ENCODE results near the gene TAF1C.

TAF1C gene

GRCh38 chr16:84196727-84197394 lies 10.0 kb upstream of the TAF1C start:
- H3K4me3 ChIP-seq (ENCODE audit: low read depth, low read length): no peak overlapping the region
- H3K27ac ChIP-seq (ENCODE audit: low read depth, low read length): no peak overlapping the region
- no peaks in the 10 kb centered on the region for H3K36me3 ChIP-seq (ENCODE audit: insufficient read depth, low read length)
- no peaks in the 10 kb centered on the region for H3K79me2 ChIP-seq (ENCODE audit: control insufficient read depth, insufficient read depth, low read length, unreplicated experiment)
- no peaks in the 10 kb centered on the region for H3K27me3 ChIP-seq (ENCODE audit: insufficient read depth, low read length)
- peaks cover 7% of the 10 kb centered on the region for H3K4me1 ChIP-seq (ENCODE audit: control insufficient read depth, insufficient read depth, low read length, unreplicated experiment)
- H2AFZ ChIP-seq (ENCODE audit: low read length, unreplicated experiment): no peak overlapping the region

GRCh38 chr16:84196101-84196500 lies 9.2 kb upstream of the TAF1C start:
- peaks cover 7% of the 10 kb centered on the region for H3K4me1 ChIP-seq (ENCODE audit: control insufficient read depth, insufficient read depth, low read length, unreplicated experiment)
- H2AFZ ChIP-seq (ENCODE audit: low read length, unreplicated experiment): no peak overlapping the region
- H3K79me2 ChIP-seq (ENCODE audit: control insufficient read depth, insufficient read depth, low read length, unreplicated experiment): no peaks in the 10 kb centered on the region
- no peaks in the 10 kb centered on the region for H3K27me3 ChIP-seq (ENCODE audit: insufficient read depth, low read length)
- H3K36me3 ChIP-seq (ENCODE audit: insufficient read depth, low read length): no peaks in the 10 kb centered on the region
- H3K27ac ChIP-seq (ENCODE audit: low read depth, low read length): no peak overlapping the region
- H3K4me3 ChIP-seq (ENCODE audit: low read depth, low read length): no peak overlapping the region

GRCh38 chr16:84195201-84196093 lies 8.6 kb upstream of the TAF1C start:
- Histone ChIP-seq H3K4me1 (ENCODE audit: control insufficient read depth, insufficient read depth, low read length, unreplicated experiment) (peaks cover 7% of the 10 kb centered on the region), H3K79me2 (ENCODE audit: control insufficient read depth, insufficient read depth, low read length, unreplicated experiment) (no peaks in the 10 kb centered on the region), H3K27ac (ENCODE audit: low read depth, low read length) (no peak overlapping the region), H2AFZ (ENCODE audit: low read length, unreplicated experiment) (no peak overlapping the region), H3K36me3 (ENCODE audit: insufficient read depth, low read length) (no peaks in the 10 kb centered on the region), H3K27me3 (ENCODE audit: insufficient read depth, low read length) (no peaks in the 10 kb centered on the region), H3K4me3 (ENCODE audit: low read depth, low read length) (no peak overlapping the region)

- no peak overlapping the region for H3K27ac ChIP-seq (ENCODE audit: low read depth, low read length)
Measured at GRCh38 chr16:84194470-84195200, 7.8 kb upstream of the TAF1C start.

DNA sequence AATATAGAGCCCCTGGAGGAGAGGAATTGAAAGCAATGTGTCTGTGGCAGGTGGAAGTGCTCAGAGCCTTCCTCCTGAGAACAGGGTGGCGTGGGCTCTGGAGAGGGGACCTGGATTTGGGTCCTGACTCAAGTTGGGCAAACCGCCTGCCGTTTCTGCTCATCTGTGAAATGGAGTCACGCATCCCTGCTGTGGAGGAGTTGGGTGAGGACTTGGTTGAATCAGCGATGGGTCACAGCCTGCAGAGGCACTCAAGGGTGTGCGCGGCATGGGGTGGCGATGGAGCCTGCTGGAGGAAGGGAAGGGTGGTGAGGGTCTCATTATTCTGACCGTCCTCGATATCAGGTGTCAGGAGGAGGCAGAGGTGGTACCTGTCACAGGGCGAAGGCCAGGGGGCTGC lies 7.2 kb upstream of the TAF1C start:
- H3K36me3 ChIP-seq (ENCODE audit: insufficient read depth, low read length): no peaks in the 10 kb centered on the region
- no peak overlapping the region for H3K27ac ChIP-seq (ENCODE audit: low read depth, low read length)
- H3K4me1 ChIP-seq (ENCODE audit: control insufficient read depth, insufficient read depth, low read length, unreplicated experiment): peaks cover 5% of the 10 kb centered on the region
- no peak overlapping the region for H2AFZ ChIP-seq (ENCODE audit: low read length, unreplicated experiment)
- no peaks in the 10 kb centered on the region for H3K79me2 ChIP-seq (ENCODE audit: control insufficient read depth, insufficient read depth, low read length, unreplicated experiment)
- H3K27me3 ChIP-seq (ENCODE audit: insufficient read depth, low read length): no peaks in the 10 kb centered on the region
- no peak overlapping the region for H3K4me3 ChIP-seq (ENCODE audit: low read depth, low read length)

More at GRCh38 chr16:84194470-84195200, 7.8 kb upstream of the TAF1C start:
- Histone ChIP-seq H3K4me1 (ENCODE audit: control insufficient read depth, insufficient read depth, low read length, unreplicated experiment) (peaks cover 7% of the 10 kb centered on the region), H3K27me3 (ENCODE audit: insufficient read depth, low read length) (no peaks in the 10 kb centered on the region), H3K79me2 (ENCODE audit: control insufficient read depth, insufficient read depth, low read length, unreplicated experiment) (no peaks in the 10 kb centered on the region), H3K4me3 (ENCODE audit: low read depth, low read length) (no peak overlapping the region), H3K36me3 (ENCODE audit: insufficient read depth, low read length) (no peaks in the 10 kb centered on the region), H2AFZ (ENCODE audit: low read length, unreplicated experiment) (no peak overlapping the region)

- no peaks in the 10 kb centered on the region for H3K27me3 ChIP-seq (ENCODE audit: insufficient read depth, low read length)
- no peak overlapping the region for H2AFZ ChIP-seq (ENCODE audit: low read length, unreplicated experiment)
- no peaks in the 10 kb centered on the region for H3K36me3 ChIP-seq (ENCODE audit: insufficient read depth, low read length)
- no peaks in the 10 kb centered on the region for H3K79me2 ChIP-seq (ENCODE audit: control insufficient read depth, insufficient read depth, low read length, unreplicated experiment)
- no peak overlapping the region for H3K4me3 ChIP-seq (ENCODE audit: low read depth, low read length)
- H3K4me1 ChIP-seq (ENCODE audit: control insufficient read depth, insufficient read depth, low read length, unreplicated experiment): no peaks in the 10 kb centered on the region
- no peak overlapping the region for H3K27ac ChIP-seq (ENCODE audit: low read depth, low read length)
Measured at GRCh38 chr16:84193480-84193879, 6.6 kb upstream of the TAF1C start.

DNA sequence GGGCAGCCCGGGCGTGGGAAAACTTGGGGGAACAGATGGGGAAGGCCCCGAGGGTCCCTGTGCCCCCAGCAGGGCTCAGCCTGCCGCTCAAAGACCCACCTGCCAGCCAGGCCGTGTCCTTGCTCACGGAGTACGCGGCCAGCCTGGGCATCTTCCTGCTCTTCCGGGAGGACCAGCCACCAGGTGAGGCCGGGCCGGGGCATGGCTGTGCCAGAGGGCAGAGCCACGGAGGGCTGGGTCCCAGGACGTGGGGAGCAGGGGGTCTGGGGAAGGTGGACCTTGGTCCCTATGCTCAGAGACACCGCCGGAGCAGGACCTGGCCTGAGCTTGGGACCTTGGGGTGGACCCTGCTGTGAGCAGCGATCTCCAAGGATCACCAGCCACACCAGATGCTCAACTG lies 4.6 kb upstream of the TAF1C start:
- peaks cover 3% of the 10 kb centered on the region for H3K79me2 ChIP-seq (ENCODE audit: control insufficient read depth, insufficient read depth, low read length, unreplicated experiment)
- no peak overlapping the region for H3K4me3 ChIP-seq (ENCODE audit: low read depth, low read length)
- no peaks in the 10 kb centered on the region for H3K36me3 ChIP-seq (ENCODE audit: insufficient read depth, low read length)
- no peak overlapping the region for H2AFZ ChIP-seq (ENCODE audit: low read length, unreplicated experiment)
- no peaks in the 10 kb centered on the region for H3K27me3 ChIP-seq (ENCODE audit: insufficient read depth, low read length)
- no peaks in the 10 kb centered on the region for H3K4me1 ChIP-seq (ENCODE audit: control insufficient read depth, insufficient read depth, low read length, unreplicated experiment)
- no peak overlapping the region for H3K27ac ChIP-seq (ENCODE audit: low read depth, low read length)

DNA sequence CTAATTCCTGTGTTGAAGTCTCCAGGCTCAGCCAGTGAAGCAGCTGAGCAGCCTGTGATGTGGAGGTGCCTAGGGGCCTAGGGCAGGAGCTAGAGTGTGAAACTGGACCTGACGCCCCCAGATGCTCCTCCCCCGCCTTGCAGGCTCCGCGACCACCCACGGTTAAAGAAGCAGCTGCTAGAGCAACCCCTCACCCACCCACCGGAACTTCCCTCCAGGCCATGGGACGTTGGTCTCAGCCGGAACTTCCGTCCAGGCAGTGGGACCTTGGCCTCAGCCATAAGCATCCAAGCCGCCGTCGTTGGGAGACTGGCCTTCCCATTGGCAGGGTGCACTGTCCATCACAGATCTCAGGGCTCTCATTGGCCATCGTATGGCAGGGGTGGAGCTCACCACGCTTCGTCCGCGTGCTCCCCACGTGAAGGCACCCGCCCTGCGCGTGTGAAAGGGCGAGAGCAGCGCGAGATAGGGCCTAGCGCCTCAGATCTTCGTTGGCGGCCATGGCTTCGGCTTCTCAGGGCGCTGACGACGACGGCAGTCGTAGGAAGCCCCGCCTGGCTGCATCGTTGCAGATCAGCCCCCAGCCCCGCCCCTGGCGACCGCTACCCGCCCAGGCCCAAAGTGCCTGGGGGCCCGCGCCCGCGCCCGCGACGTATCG lies 4.0 kb upstream of the TAF1C start, which contains the start of gene ADAD2:
ADAD2 (plus strand) TSS at position 427 of the 658 bp plus-strand sequence; CDS start at position 501, 74 bp downstream.
- Histone ChIP-seq H3K27ac (ENCODE audit: low read depth, low read length) (no peak within 1 kb of the TSS), H2AFZ (ENCODE audit: low read length, unreplicated experiment) (no peak within 1 kb of the TSS)

DNA sequence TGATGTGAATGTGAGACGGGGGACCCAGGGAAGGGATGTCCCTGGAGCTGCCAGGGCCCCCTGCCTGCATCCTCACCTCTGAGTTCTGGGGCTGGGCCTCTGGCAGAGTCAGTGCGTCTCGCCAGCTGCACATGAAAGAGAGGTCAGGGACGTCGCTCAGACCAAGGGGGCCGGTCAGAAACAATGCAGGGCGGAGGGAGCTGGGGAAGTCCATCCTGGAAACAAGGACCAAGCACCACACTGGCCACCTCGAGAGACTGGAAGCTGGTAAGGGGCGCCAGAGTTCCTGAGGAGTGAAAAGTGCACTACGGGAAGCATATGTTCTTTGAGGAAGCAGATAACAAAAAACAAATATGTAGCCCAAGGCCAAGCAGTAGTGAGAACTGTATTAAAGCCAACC lies 2.1 kb downstream of the TAF1C start:
- Histone ChIP-seq H3K36me3 (ENCODE audit: insufficient read depth, low read length) (peaks cover 10% of the 10 kb centered on the region; the same call in 1 of the 2 replicates), H3K27me3 (ENCODE audit: insufficient read depth, low read length) (no peaks in the 10 kb centered on the region), H2AFZ (ENCODE audit: low read length, unreplicated experiment) (no peak overlapping the region), H3K79me2 (ENCODE audit: control insufficient read depth, insufficient read depth, low read length, unreplicated experiment) (peaks cover 30% of the 10 kb centered on the region), H3K4me3 (ENCODE audit: low read depth, low read length) (no peak overlapping the region), H3K27ac (ENCODE audit: low read depth, low read length) (no peak overlapping the region), H3K4me1 (ENCODE audit: control insufficient read depth, insufficient read depth, low read length, unreplicated experiment) (no peaks in the 10 kb centered on the region)

More for the DNA sequence above, 4.0 kb upstream of the TAF1C start, which contains the start of gene ADAD2:
- Histone ChIP-seq H3K4me3 (ENCODE audit: low read depth, low read length) (no peak within 1 kb of the TSS), H3K4me1 (ENCODE audit: control insufficient read depth, insufficient read depth, low read length, unreplicated experiment) (no peaks in the 10 kb centered on the region), H3K27me3 (ENCODE audit: insufficient read depth, low read length) (no peaks in the 10 kb centered on the region), H3K79me2 (ENCODE audit: control insufficient read depth, insufficient read depth, low read length, unreplicated experiment) (peaks cover 9% of the 10 kb centered on the region), H3K36me3 (ENCODE audit: insufficient read depth, low read length) (no peaks in the 10 kb centered on the region)

Measured in ACC112 (cell line).